Heart left ventricle (tissue), 16 donors: ENCODE results near the gene PLXNB1. TPM values are rescaled to one million over a fixed set of nuclear protein-coding genes. Genes with fewer than 3 reads are reported as not detected.

Experiments
- ATAC-seq, 4 donors: fragments of 200-7000 bp; cut with Tn5 transposase; one replicate each; pipeline ENCODE4 v1.9.1; 2020 to 2022; ENCODE audit warnings: moderate library complexity in 4 of 4, mild to moderate bottlenecking in 3 of 4, moderate number of reproducible peaks in 1 of 4
- DNase-seq, 5 donors: peaks; one replicate each; pipeline ENCODE4 v3.0.0-alpha.2; 2020
- H3K27ac ChIP-seq, 12 donors: fragments of 200-600 bp; sonication (generic) in 4 of 12; one replicate each; pipeline versions ENCODE4 v1.5.0 to v1.8.0; 2016 to 2022; ENCODE audit warnings: mild to moderate bottlenecking in 2 of 12
- H3K27me3 ChIP-seq, 9 donors: fragments of 200-600 bp; sonication (generic) in 2 of 9; one replicate each; pipeline versions ENCODE4 v1.5.1 to v1.8.0; 2016 to 2022; ENCODE audit warnings: mild to moderate bottlenecking in 3 of 9
- H3K36me3 ChIP-seq, 9 donors: fragments of 200-600 bp; sonication (generic) in 2 of 9; one replicate each; pipeline versions ENCODE4 v1.5.0 to v1.8.0; 2018 to 2022; ENCODE audit warnings: mild to moderate bottlenecking in 2 of 9
- H3K4me1 ChIP-seq, 12 donors: fragments of 200-600 bp; sonication (generic) in 4 of 12; one replicate each; pipeline versions ENCODE4 v1.5.0 to v1.8.0; 2016 to 2022; ENCODE audit warnings: mild to moderate bottlenecking in 3 of 12
- H3K4me3 ChIP-seq, 12 donors: fragments of 200-600 bp; sonication (generic) in 4 of 12; one replicate each; pipeline versions ENCODE4 v1.5.0 to v1.8.0; 2017 to 2022; ENCODE audit warnings: mild to moderate bottlenecking in 9 of 12, moderate library complexity in 4 of 12
- H3K9me3 ChIP-seq, 12 donors: fragments of 200-600 bp; sonication (generic) in 4 of 12; one replicate each; pipeline versions ENCODE4 v1.5.0 to v1.8.0; 2016 to 2022; ENCODE audit warnings: mild to moderate bottlenecking in 1 of 12
- POLR2A ChIP-seq, 2 donors: fragments of 450-650 bp; IDR thresholded peaks; one replicate each; pipeline ENCODE4 v1.6.1; 2017; ENCODE audit warnings: antibody characterized with exemption in 2 of 2, mild to moderate bottlenecking in 2 of 2, moderate library complexity in 2 of 2
- WGBS, 4 donors: extraction: QIAGEN DNeasy Blood & Tissue Kit in 2 of 4; methylation state at CpG; one replicate each; pipeline versions ENCODE4 v1.1.5 to v1.1.7; 2013 to 2018; 5-methylcytosine and 5-hydroxymethylcytosine counted together
- intact Hi-C, 10 donors: fragments of 100-400 bp; cut with DNase I; formaldehyde crosslinking; loops; one replicate each; pipeline versions ENCODE4 v1.11.1 to v1.14.2; 2022
- polyA plus RNA-seq, 2 donors: library from polyadenylated mRNA; stranded (reverse); fragments of 200-250 nt; gene quantifications; one replicate each; pipeline ENCODE4 v1.2.3, GENCODE V29; 2013
- total RNA-seq, 9 donors: library from RNA; depleted of rRNA in 2 of 9; stranded (reverse); fragments of >200 nt in 2 of 9; fragmentation: NEBNext Ultra II Directional in 3 of 9; extraction: Animal tissue kit (Norgen Biotek cat#: 25700) in 3 of 9; gene quantifications; one replicate each; pipeline versions ENCODE4 v1.1.0 to v1.2.4, GENCODE V29; 2016 to 2023
- TF ChIP-seq, protein P1 (sequence below), 12 donors: fragments of 200-600 bp; sonication (generic) in 4 of 12; IDR thresholded peaks; one replicate each; pipeline versions ENCODE4 v1.5.0 to v1.8.0; 2018 to 2022; ENCODE audit warnings: antibody characterized with exemption in 12 of 12, mild to moderate bottlenecking in 5 of 12
- donor health status: ischemic (EF 13 %, LVEDD 7.1; RV severe dilation, severe dysfunction).
- donor health status: healthy with polysubstance abuse.
- donor health status: DM: no; HTN: yes; CAD: no.
- donor health status: DM: no; HTN: no; CAD: no.
- donor health status: ischemic (EF 25% LVEDD 6.9; RV normal size, moderate dysfunction).
- donor health status: ischemic (EF 25% LVEDD 5.7; RV mildly dilated, moderate dysfunction).
- donor health status: healthy.
- donor health status: DM: yes; HTN: yes; CAD: no.
- donor health status: ischemic (EF 35%, LVEDD 5.7; RV mildly dilated, moderate dysfunction).
- donor health status: nonischemic (EF 11% LVEDD 7.7; RV severe dilation, severe dysfunction).
- donor health status: DM: yes; HTN: yes; CAD: no.
- donor health status: PGD.
- donor health status: ischemic (EF 29% LVEDD 5.4; RV normal size, mild dysfunction).
- donor health status: nonischemic (EF 23%, LVEDD 6.1; RV moderate dilation, normal function).

Gene PLXNB1
- total and polyA plus RNA-seq, 11 donors = 28.0 to 71.8 (median 46.4) TPM

DNA sequence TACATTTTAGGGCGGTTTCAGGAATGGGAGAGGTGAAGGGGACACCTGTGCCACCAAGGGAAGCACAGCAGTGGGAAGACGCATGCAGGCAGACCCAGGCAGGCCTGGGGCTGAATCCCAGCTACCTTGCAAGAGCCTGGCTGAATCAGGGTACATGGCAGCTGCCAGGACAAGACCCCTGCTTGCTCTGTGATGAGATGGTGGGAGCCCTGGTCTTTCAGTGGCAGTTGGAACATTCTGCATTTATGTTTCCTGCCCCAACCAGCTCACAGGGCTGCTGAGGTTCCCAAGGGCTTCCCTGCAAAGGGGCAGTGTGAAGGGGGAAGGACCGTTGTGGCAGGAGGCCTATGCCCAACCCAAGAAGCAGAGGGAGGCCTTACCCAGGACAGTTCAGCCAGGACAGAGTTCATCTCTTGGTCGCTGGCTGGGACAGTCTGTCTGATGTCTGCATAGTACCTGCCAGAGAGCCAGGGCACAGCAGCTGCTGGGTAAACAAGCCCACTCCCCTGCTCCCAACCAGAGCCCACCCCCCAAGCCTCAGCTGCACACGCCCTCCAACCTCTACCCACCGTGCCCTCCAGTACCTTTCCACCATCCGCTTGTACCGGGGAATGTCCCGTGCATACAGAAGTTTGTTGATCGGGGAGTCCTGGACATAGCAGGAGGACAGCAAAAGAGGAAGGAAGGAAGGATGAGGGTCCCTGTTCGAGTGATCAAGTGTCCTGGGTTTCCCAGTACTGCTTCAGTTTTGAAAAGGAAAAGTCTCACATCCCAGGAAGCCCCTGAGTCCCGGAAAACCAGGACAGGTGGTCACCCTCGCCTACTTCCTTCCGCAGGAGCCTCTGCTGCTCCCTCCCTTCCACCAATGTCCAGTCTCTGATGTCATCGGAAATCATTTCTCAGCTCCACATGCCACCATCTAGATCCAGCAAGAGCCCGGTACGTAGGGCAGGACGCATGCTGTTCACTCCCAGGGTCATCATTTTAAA is 23.1 kb downstream of the PLXNB1 start:
- peaks cover 0 to 9% (median 2%) of the 10 kb centered on the region in 12 donors for H3K4me1 ChIP-seq
- WGBS, 4 donors = 81 to 84% (median 83%) methylated on average over 18 of the region's 18 CpGs
- ATAC-seq (no peak), DNase-seq (peak in 1 of 5 donors; percentile 20)
- peak overlapping the region in 1 of 12 donors; percentile 24 for H3K27ac ChIP-seq
- H3K36me3 ChIP-seq = peaks cover 0 to 83% (median 65%) of the 10 kb centered on the region in 9 donors
- intact Hi-C loops = loop anchor here in 1 of 10 donors (10.0 kb wide), 1 partner anchor 132 kb away; no protein-coding TSS in a partner anchor
- H3K27me3 ChIP-seq = no peaks in the 10 kb centered on the region
- no peak overlapping the region for H3K4me3 ChIP-seq
- TF ChIP-seq, protein P1, sequence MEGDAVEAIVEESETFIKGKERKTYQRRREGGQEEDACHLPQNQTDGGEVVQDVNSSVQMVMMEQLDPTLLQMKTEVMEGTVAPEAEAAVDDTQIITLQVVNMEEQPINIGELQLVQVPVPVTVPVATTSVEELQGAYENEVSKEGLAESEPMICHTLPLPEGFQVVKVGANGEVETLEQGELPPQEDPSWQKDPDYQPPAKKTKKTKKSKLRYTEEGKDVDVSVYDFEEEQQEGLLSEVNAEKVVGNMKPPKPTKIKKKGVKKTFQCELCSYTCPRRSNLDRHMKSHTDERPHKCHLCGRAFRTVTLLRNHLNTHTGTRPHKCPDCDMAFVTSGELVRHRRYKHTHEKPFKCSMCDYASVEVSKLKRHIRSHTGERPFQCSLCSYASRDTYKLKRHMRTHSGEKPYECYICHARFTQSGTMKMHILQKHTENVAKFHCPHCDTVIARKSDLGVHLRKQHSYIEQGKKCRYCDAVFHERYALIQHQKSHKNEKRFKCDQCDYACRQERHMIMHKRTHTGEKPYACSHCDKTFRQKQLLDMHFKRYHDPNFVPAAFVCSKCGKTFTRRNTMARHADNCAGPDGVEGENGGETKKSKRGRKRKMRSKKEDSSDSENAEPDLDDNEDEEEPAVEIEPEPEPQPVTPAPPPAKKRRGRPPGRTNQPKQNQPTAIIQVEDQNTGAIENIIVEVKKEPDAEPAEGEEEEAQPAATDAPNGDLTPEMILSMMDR (IDR thresholded peaks at IDR 0.05) = no peak
- no peak for TF ChIP-seq POLR2A (IDR thresholded peaks at IDR 0.05)
- H3K9me3 ChIP-seq = no peaks in the 10 kb centered on the region

DNA sequence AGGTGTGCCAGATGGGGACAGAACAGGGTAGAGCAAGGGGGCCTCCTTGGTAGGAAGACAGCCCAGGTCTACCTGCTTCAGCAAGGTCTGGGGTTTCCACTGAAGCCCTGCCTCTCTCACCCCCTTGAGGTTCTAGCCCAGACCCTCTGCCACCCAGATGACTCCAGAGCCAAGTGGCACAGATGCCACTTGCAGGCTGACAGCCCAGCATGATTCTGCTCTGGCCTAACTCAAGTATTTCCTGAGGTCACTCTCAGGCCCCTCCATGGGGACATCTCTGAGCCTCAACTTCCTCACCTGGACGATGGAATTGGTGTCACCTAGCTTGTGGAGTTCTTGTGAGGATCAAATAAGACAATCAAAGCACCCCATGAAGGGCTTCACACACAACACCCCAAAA is 23.9 kb downstream of the PLXNB1 start:
- TF ChIP-seq POLR2A (IDR thresholded peaks at IDR 0.05) = no peak
- intact Hi-C loops = loop anchor here in 1 of 10 donors (10.0 kb wide), 1 partner anchor 131 kb away; no protein-coding TSS in a partner anchor
- Histone ChIP-seq H3K36me3 (peaks cover 0 to 75% (median 58%) of the 10 kb centered on the region in 9 donors), H3K4me3 (no peak overlapping the region), H3K4me1 (peaks cover 0 to 11% (median 2%) of the 10 kb centered on the region in 12 donors), H3K27me3 (no peaks in the 10 kb centered on the region), H3K9me3 (no peaks in the 10 kb centered on the region), H3K27ac (peak overlapping the region in 1 of 12 donors; percentile 86)
- no peak for ATAC-seq
- no peak for DNase-seq
- 50 to 89% (median 84%) methylated on average over 1 of the region's 1 CpG for WGBS, 4 donors

DNA sequence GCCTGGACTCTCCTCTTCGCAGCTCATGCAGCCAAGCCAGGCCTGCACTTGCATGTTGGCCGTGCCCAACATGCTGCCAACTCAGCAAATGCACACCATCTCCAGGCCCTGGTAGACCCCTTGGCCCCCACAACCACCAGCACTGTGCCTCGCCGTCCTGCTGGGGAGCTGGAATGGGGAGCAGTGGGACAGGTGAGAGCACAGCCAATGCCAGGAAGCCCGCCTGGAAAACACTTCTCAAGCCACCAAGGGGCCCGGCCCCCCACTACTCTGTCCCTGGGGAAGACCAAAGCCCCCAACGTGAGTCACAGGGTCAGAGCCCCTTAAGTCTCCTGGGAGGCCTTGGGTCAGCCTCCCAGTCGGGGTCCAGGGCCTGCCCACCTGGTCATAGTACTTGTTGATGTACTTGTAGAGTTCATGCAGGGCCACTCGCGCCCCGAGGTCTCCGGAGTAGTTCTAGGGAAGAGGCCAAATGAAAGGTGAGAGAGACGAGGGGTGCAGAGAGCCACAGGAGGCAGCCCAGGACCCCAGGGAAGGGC is 24.5 kb downstream of the PLXNB1 start:
- TF ChIP-seq POLR2A (IDR thresholded peaks at IDR 0.05) = no peak
- TF ChIP-seq, protein P1 (IDR thresholded peaks at IDR 0.05) = no peak
- Histone ChIP-seq H3K4me1 (peaks cover 0 to 11% (median 2%) of the 10 kb centered on the region in 12 donors), H3K9me3 (no peaks in the 10 kb centered on the region), H3K36me3 (peaks cover 0 to 69% (median 52%) of the 10 kb centered on the region in 9 donors), H3K27me3 (no peaks in the 10 kb centered on the region), H3K4me3 (no peak overlapping the region), H3K27ac (peak overlapping the region in 1 of 12 donors; percentile 86)
- ATAC-seq = no peak
- WGBS, 4 donors = 80 to 86% (median 85%) methylated on average over 8 to 13 of the region's 13 CpGs
- intact Hi-C loops = loop anchor here in 1 of 10 donors (10.0 kb wide), 1 partner anchor 131 kb away; no protein-coding TSS in a partner anchor
- peak in 3 of 5 donors; percentile 18 to 48 (median 44) for DNase-seq

- ATAC-seq (no peak), DNase-seq (peak in 2 of 5 donors; percentile 21 to 39)
- Histone ChIP-seq H3K9me3 (no peaks in the 10 kb centered on the region), H3K36me3 (peaks cover 0 to 62% (median 45%) of the 10 kb centered on the region in 9 donors), H3K4me1 (peaks cover 0 to 11% (median 2%) of the 10 kb centered on the region in 12 donors), H3K27ac (peak overlapping the region in 1 of 12 donors; percentile 86), H3K27me3 (no peaks in the 10 kb centered on the region), H3K4me3 (no peak overlapping the region)
- intact Hi-C loops = loop anchor here in 3 of 10 donors (5.0 to 10.0 kb wide), 2 partner anchors 130 to 143 kb away; no protein-coding TSS in a partner anchor
- WGBS, 4 donors = 84 to 87% (median 86%) methylated on average over 21 of the region's 21 CpGs
- no peak for TF ChIP-seq POLR2A (IDR thresholded peaks at IDR 0.05)
- TF ChIP-seq, protein P1 (IDR thresholded peaks at IDR 0.05) = no peak
These were observed 25.2 kb downstream of the PLXNB1 start for GRCh38 chr3:48404440-48405342.
